ENCODE data around the gene MPPED2.

DNA sequence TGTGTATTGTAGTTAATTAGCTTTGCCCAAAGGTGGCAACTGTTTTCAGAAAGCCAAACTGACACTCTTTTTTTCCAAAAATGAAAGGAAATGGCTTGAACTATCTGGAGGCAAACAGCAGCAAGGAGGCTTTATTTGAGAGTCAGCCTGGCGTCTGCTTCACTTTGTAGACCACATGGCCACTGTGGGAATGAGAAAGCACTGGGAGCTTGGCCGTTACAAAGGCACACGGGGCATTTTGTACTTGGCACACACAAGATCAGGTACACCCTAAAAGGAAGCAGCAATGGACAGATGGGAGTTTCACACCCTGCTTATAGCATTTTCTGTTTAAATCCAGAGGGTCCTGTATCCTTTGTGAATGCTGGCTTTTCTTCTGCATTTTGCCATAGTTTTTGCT lies 126.3 kb downstream of the MPPED2 start:
- TF ChIP-seq, protein P1, sequence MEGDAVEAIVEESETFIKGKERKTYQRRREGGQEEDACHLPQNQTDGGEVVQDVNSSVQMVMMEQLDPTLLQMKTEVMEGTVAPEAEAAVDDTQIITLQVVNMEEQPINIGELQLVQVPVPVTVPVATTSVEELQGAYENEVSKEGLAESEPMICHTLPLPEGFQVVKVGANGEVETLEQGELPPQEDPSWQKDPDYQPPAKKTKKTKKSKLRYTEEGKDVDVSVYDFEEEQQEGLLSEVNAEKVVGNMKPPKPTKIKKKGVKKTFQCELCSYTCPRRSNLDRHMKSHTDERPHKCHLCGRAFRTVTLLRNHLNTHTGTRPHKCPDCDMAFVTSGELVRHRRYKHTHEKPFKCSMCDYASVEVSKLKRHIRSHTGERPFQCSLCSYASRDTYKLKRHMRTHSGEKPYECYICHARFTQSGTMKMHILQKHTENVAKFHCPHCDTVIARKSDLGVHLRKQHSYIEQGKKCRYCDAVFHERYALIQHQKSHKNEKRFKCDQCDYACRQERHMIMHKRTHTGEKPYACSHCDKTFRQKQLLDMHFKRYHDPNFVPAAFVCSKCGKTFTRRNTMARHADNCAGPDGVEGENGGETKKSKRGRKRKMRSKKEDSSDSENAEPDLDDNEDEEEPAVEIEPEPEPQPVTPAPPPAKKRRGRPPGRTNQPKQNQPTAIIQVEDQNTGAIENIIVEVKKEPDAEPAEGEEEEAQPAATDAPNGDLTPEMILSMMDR (IDR thresholded peaks at IDR 0.05): no peak
- TF ChIP-seq POLR2A (IDR thresholded peaks at IDR 0.05) (no peak), EP300 (IDR thresholded peaks at IDR 0.05) (no peak), POLR2AphosphoS5 (IDR thresholded peaks at IDR 0.05) (no peak)

All from stomach (tissue), 4 donors.